A549 (cell line): ENCODE measurements around the gene SLC12A7. TPM values are rescaled to one million over a fixed set of nuclear protein-coding genes. Genes with fewer than 3 reads are reported as not detected.

Experiments used
- ATAC-seq, 2 experiments: fragments of 200-7000 bp in 1 of 2; fragments of >200 bp in 1 of 2; cut with Nextera tagmentation in 1 of 2; cut with Tn5 transposase in 1 of 2; 3 replicates each; pipeline versions ENCODE4 v1.8.0 to v1.9.1; 2018 to 2020; ENCODE audit warnings: mild to moderate bottlenecking in 1 of 2, moderate library complexity in 1 of 2
- CTCF ChIA-PET: fragments of 300-600 bp; sonication (Branson Sonifier 250); formaldehyde crosslinking; extraction: SDS; loops from one replicate; lab custom pipeline; 2021; ENCODE audit warnings: antibody characterized with exemption, inconsistent platforms; lab: Yijun Ruan, JAX
- POLR2A ChIA-PET: fragments of 350-600 bp; formaldehyde crosslinking; extraction: SDS; loops from one replicate; lab custom pipeline; 2021; ENCODE audit warnings: antibody characterized with exemption, inconsistent platforms; lab: Yijun Ruan, JAX
- DNase-seq, 2 experiments: peaks; one replicate each; pipeline versions ENCODE4 v3.0.0 to v3.0.0-alpha.2; 2011 to 2016; ENCODE audit warnings: low read depth in 1 of 2, low spot score in 1 of 2
- FAIRE-seq: peaks from 2 replicates; lab custom pipeline; 2011; peaks lifted over from hg19 to GRCh38; lab: Jason Lieb, UNC
- H3K27ac ChIP-seq, 2 experiments: fragments of >200 bp; sonication (Bioruptor Twin); formaldehyde crosslinking; 3 replicates each; pipeline ENCODE4 v1.5.1; 2016 to 2017
- H3K4me1 ChIP-seq: fragments of >200 bp; sonication (Bioruptor Twin); formaldehyde crosslinking; 3 replicates; pipeline ENCODE4 v1.6.1; 2016
- H3K4me2 ChIP-seq: fragments of >200 bp; sonication (Bioruptor Twin); formaldehyde crosslinking; 3 replicates; pipeline ENCODE4 v1.6.1; 2016
- H3K4me3 ChIP-seq: fragments of >200 bp; sonication (Bioruptor Twin); formaldehyde crosslinking; 3 replicates; pipeline ENCODE4 v1.5.1; 2016
- H3K9me3 ChIP-seq: fragments of >200 bp; sonication (Bioruptor Twin); formaldehyde crosslinking; 3 replicates; pipeline ENCODE4 v1.6.1; 2016
- BHLHE40 ChIP-seq: IDR thresholded peaks from 2 replicates; pipeline ENCODE4 v1.6.1; 2012; ENCODE audit warnings: low read depth, low read length, inconsistent platforms
- CBX2 ChIP-seq: fragments of 200-600 bp; sonication (generic); IDR thresholded peaks from 2 replicates; pipeline ENCODE4 v1.6.1; 2016; ENCODE audit warnings: low read depth, mild to moderate bottlenecking, borderline replicate concordance
- CBX8 ChIP-seq: fragments of 200-600 bp; sonication (generic); IDR thresholded peaks from 2 replicates; pipeline ENCODE4 v1.6.1; 2016
- CHD2 ChIP-seq: fragments of 150-350 bp; IDR thresholded peaks from 2 replicates; pipeline ENCODE4 v1.6.1; 2014; ENCODE audit warnings: low read length; ENCODE audit not compliant: partially characterized antibody
- CHD4 ChIP-seq: fragments of 200-600 bp; sonication (generic); IDR thresholded peaks from 2 replicates; pipeline ENCODE4 v1.6.1; 2016; ENCODE audit warnings: antibody characterized with exemption, mild to moderate bottlenecking, borderline replicate concordance
- ESRRA ChIP-seq: fragments of 150-350 bp; IDR thresholded peaks from 2 replicates; pipeline ENCODE4 v1.6.1; 2014; ENCODE audit warnings: mild to moderate bottlenecking, low read length, borderline replicate concordance
- HOXB13 ChIP-seq: fragments of 250-450 bp; sonication (Bioruptor Pico); IDR thresholded peaks from 2 replicates; pipeline ENCODE4 v1.5.0; 2020; ENCODE audit warnings: low read depth, mild to moderate bottlenecking, moderate library complexity
- MYC ChIP-seq: IDR thresholded peaks from 2 replicates; pipeline ENCODE4 v1.6.1; 2012; ENCODE audit warnings: mild to moderate bottlenecking, inconsistent platforms, low read length, improper control_type of control experiment, borderline replicate concordance
- NPAS2 ChIP-seq: fragments of 250-450 bp; sonication (Bioruptor Pico); IDR thresholded peaks from 2 replicates; pipeline ENCODE4 v1.8.0; 2022; ENCODE audit warnings: mild to moderate bottlenecking, moderate library complexity, borderline replicate concordance
- POLR2A ChIP-seq: IDR thresholded peaks from 2 replicates; pipeline ENCODE4 v1.6.1; 2012; ENCODE audit warnings: mild to moderate bottlenecking, low read length
- RARB ChIP-seq: fragments of 250-450 bp; sonication (Bioruptor Pico); IDR thresholded peaks from 2 replicates; pipeline ENCODE4 v1.8.0; 2021; ENCODE audit warnings: mild to moderate bottlenecking, moderate library complexity
- RNF2 ChIP-seq: fragments of 200-600 bp; sonication (generic); IDR thresholded peaks from 2 replicates; pipeline ENCODE4 v1.6.1; 2016; ENCODE audit warnings: low read depth, mild to moderate bottlenecking, antibody characterized with exemption, moderate library complexity, borderline replicate concordance
- SMC3 ChIP-seq: fragments of >200 bp; sonication (Bioruptor Twin); formaldehyde crosslinking; IDR thresholded peaks from 3 replicates; pipeline ENCODE4 v1.6.1; 2018; ENCODE audit warnings: inconsistent platforms
- SREBF2 ChIP-seq: fragments of 450-650 bp; IDR thresholded peaks from 2 replicates; pipeline ENCODE4 v1.6.1; 2014; ENCODE audit warnings: mild to moderate bottlenecking, moderate library complexity
- ZC3H11A ChIP-seq: fragments of 450-650 bp; IDR thresholded peaks from 2 replicates; pipeline ENCODE4 v1.6.1; 2014; ENCODE audit warnings: antibody characterized with exemption, mild to moderate bottlenecking
- ZNF302 ChIP-seq: fragments of 250-450 bp; sonication (Bioruptor Pico); IDR thresholded peaks from 2 replicates; pipeline ENCODE4 v1.9.0; 2021; ENCODE audit warnings: inconsistent platforms, mild to moderate bottlenecking, moderate library complexity
- ZSCAN20 ChIP-seq: fragments of 250-450 bp; sonication (Bioruptor Pico); IDR thresholded peaks from 2 replicates; pipeline ENCODE4 v1.8.0; 2022; ENCODE audit warnings: mild to moderate bottlenecking, moderate library complexity
- WGBS: methylation state at CpG from one replicate; pipeline ENCODE4 v1.1.6; 2017; ENCODE audit errors: missing lambda C conversion rate; 5-methylcytosine and 5-hydroxymethylcytosine counted together
- polyA plus RNA-seq, 4 experiments: library from polyadenylated mRNA; depleted of rRNA in 3 of 4; stranded (reverse); fragments of >200 nt; fragmentation: RNase III in 1 of 4; extraction: RNeasy Plus Mini Kit Qiagen cat#74134 plus additional on column Dnase treatment in 1 of 4; gene quantifications; 2 replicates in 3 of 4; 3 replicates in 1 of 4; pipeline ENCODE4 v1.2.3, GENCODE V29; 2011 to 2017
- TF ChIP-seq, protein P1 (sequence below): IDR thresholded peaks from 2 replicates; pipeline ENCODE4 v1.6.1; 2012
- TF ChIP-seq, protein P2 (sequence below): fragments of 150-350 bp; IDR thresholded peaks from 2 replicates; pipeline ENCODE4 v1.6.1; 2014; ENCODE audit warnings: low read depth, mild to moderate bottlenecking, low read length
- TF ChIP-seq, protein P3 (sequence below): fragments of 450-650 bp; IDR thresholded peaks from 2 replicates; pipeline ENCODE4 v1.6.1; 2014; ENCODE audit warnings: antibody characterized with exemption
- TF ChIP-seq, protein P4 (sequence below): fragments of 250-450 bp; sonication (Bioruptor Pico); IDR thresholded peaks from 2 replicates; pipeline ENCODE4 v1.5.0; 2020; ENCODE audit warnings: low read depth, mild to moderate bottlenecking, moderate library complexity

Gene SLC12A7
- polyA plus RNA-seq, 2 of the 4 experiments (the other 2 are of a cell fraction) = 11.2 to 22.5 TPM

DNA sequence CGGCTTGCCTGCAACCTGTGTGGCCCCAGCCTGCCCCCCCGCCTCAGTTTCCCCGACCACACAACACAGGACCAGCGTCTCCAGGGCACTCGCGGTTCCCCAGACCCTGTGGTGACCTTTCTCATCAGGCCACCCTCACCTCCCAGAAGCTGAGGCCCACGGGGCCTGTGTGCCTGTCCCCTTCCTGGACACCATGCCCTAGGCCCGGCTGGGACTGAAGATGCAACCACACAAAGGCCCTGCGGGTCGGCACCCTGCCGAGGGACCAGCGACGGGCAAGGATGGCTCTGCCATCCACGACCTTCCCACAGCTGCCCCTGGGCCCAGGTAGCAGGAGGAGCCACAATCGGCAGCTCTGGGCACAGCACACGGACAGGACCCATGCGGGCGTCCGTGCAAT, 34.8 kb downstream of the SLC12A7 start:
- H3K4me2 ChIP-seq = no peak overlapping the region
- no peak for DNase-seq
- H3K9me3 ChIP-seq = no peaks in the 10 kb centered on the region
- CTCF ChIA-PET = interaction anchor here (0.7 to 1.8 kb wide), 2 partner anchors 90 to 94 kb away, joined by 3 to 5 read pairs; no protein-coding TSS in a partner anchor
- no peak for ATAC-seq
- POLR2A ChIA-PET = no interaction called here
- no peak overlapping the region for H3K4me3 ChIP-seq
- no peak for FAIRE-seq
- H3K4me1 ChIP-seq = no peaks in the 10 kb centered on the region
- TF ChIP-seq SMC3 = no peak
- TF ChIP-seq ZSCAN20 (CRISPR knock-in tag) = no peak
- TF ChIP-seq HOXB13 = no peak
- no peak for TF ChIP-seq CHD4
- TF ChIP-seq, protein P1, sequence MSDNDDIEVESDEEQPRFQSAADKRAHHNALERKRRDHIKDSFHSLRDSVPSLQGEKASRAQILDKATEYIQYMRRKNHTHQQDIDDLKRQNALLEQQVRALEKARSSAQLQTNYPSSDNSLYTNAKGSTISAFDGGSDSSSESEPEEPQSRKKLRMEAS = no peak
- TF ChIP-seq CHD2 = no peak
- TF ChIP-seq, protein P2, sequence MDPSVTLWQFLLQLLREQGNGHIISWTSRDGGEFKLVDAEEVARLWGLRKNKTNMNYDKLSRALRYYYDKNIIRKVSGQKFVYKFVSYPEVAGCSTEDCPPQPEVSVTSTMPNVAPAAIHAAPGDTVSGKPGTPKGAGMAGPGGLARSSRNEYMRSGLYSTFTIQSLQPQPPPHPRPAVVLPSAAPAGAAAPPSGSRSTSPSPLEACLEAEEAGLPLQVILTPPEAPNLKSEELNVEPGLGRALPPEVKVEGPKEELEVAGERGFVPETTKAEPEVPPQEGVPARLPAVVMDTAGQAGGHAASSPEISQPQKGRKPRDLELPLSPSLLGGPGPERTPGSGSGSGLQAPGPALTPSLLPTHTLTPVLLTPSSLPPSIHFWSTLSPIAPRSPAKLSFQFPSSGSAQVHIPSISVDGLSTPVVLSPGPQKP = no peak
- TF ChIP-seq CBX2 = no peak
- no peak for TF ChIP-seq RARB (CRISPR knock-in tag)
- no peak for TF ChIP-seq ZC3H11A
- no peak for TF ChIP-seq SREBF2
- TF ChIP-seq CBX8 = no peak
- no peak for TF ChIP-seq MYC
- TF ChIP-seq BHLHE40 = no peak
- TF ChIP-seq NPAS2 = no peak
- TF ChIP-seq ESRRA = no peak
- TF ChIP-seq, protein P3, sequence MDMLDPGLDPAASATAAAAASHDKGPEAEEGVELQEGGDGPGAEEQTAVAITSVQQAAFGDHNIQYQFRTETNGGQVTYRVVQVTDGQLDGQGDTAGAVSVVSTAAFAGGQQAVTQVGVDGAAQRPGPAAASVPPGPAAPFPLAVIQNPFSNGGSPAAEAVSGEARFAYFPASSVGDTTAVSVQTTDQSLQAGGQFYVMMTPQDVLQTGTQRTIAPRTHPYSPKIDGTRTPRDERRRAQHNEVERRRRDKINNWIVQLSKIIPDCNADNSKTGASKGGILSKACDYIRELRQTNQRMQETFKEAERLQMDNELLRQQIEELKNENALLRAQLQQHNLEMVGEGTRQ = no peak
- TF ChIP-seq POLR2A = no peak
- TF ChIP-seq RNF2 = no peak
- no peak overlapping the region for H3K27ac ChIP-seq
- whole genome bisulfite sequencing = 95% methylated on average over 6 of the region's 19 CpGs

DNA sequence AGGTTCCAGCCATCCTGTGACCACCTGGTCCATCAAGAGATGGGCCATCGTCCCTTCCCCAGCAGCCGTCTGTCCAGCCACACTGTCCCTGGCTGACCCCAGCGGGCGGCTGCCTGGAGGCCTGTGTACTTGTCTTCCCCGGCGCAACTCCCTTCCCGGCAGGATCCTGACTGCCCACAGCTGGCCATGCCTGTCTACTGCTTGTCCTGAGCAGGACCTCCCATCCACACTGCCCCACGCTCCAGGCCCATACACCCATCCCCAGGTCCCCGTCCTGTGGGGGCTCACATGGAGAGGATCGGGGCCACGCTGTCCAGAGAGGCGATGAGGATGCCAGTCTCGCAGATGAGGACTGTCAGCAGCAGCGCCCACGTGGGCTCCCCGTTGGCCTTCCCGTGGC, 35.5 kb downstream of the SLC12A7 start:
- H3K4me3 ChIP-seq = no peak overlapping the region
- no peak overlapping the region for H3K27ac ChIP-seq
- FAIRE-seq = no peak
- TF ChIP-seq, protein P3 = no peak
- TF ChIP-seq ZNF302 (CRISPR knock-in tag) (no peak), SREBF2 (no peak), ZSCAN20 (CRISPR knock-in tag) (no peak)
- TF ChIP-seq, protein P4, sequence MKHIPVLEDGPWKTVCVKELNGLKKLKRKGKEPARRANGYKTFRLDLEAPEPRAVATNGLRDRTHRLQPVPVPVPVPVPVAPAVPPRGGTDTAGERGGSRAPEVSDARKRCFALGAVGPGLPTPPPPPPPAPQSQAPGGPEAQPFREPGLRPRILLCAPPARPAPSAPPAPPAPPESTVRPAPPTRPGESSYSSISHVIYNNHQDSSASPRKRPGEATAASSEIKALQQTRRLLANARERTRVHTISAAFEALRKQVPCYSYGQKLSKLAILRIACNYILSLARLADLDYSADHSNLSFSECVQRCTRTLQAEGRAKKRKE (CRISPR knock-in tag) = no peak
- ChIA-PET CTCF (interaction anchor here (1.1 kb wide), 1 partner anchor 26 kb away, joined by 3 read pairs; no protein-coding TSS in a partner anchor), POLR2A (no interaction called here)
- 96% methylated on average over 17 of the region's 17 CpGs for WGBS
- H3K4me1 ChIP-seq = no peaks in the 10 kb centered on the region
- no peak overlapping the region for H3K4me2 ChIP-seq
- DNase-seq = no peak
- peak in 1 of 2 experiments; percentile 15; a peak in 3 of 6 replicates for ATAC-seq
- H3K9me3 ChIP-seq = no peaks in the 10 kb centered on the region

DNA sequence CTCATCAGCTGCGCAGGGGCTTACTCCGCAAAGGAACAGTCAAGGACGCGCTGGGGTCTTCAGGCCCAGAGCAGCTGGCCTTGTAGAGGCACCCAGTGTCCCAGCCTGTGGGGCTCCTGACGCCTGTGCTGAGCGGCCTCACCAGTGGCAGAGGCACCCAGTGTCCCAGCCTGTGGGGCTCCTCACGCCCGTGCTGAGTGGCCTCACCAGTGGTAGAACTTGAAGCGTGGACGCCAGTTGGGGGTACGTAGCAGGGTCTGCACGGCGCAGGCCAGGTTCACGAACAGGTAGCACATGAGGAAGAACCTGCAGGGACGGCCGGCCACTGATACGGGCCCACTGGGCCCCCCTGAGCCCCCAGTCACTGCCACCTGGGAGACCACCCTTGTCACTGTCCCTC, 35.9 kb downstream of the SLC12A7 start:
- WGBS = 91% methylated on average over 12 of the region's 17 CpGs
- TF ChIP-seq ESRRA = no peak
- TF ChIP-seq, all 56 proteins: peak for 0
- ChIA-PET POLR2A (no interaction called here), CTCF (interaction anchor here (1.1 kb wide), 1 partner anchor 26 kb away, joined by 3 read pairs; no protein-coding TSS in a partner anchor)
- no peak for DNase-seq
- Histone ChIP-seq H3K4me3 (no peak overlapping the region), H3K4me2 (no peak overlapping the region), H3K4me1 (no peaks in the 10 kb centered on the region), H3K9me3 (no peaks in the 10 kb centered on the region), H3K27ac (no peak overlapping the region)
- peak in 1 of 2 experiments; percentile 12; a peak in 1 of 6 replicates for ATAC-seq
- no peak for FAIRE-seq
